GM21786 (cell line): Measurements from ENCODE around the gene ARHGEF39.

Experiments
- ATAC-seq: cut with Tn5 transposase; IDR thresholded peaks from one replicate; pipeline ENCODE4 v1.9.1; 2021; ENCODE audit not compliant: unreplicated experiment

Gene ARHGEF39

GRCh38 chr9:35664531-35665470, at the start of gene ARHGEF39:
Gene ARHGEF39, minus strand, starts transcription at chr9:35665195. Its CDS starts 26 bp downstream, at chr9:35665169.
- ATAC-seq = peak; percentile 76

GRCh38 chr9:35714123-35714522, 49.1 kb upstream of the ARHGEF39 start:
- no peak for ATAC-seq

- ATAC-seq = no peak
Observed at GRCh38 chr9:35713578-35713977, 48.6 kb upstream of the ARHGEF39 start.

- ATAC-seq = no peak
Observed at GRCh38 chr9:35712762-35713400, 47.9 kb upstream of the ARHGEF39 start.

- no peak for ATAC-seq
Observed at GRCh38 chr9:35711501-35712428, 46.8 kb upstream of the ARHGEF39 start.

- no peak for ATAC-seq
Observed at GRCh38 chr9:35710818-35711500, 46.0 kb upstream of the ARHGEF39 start.

GRCh38 chr9:35708146-35708545, 43.2 kb upstream of the ARHGEF39 start:
- ATAC-seq = no peak

GRCh38 chr9:35706951-35707350, 42.0 kb upstream of the ARHGEF39 start:
- no peak for ATAC-seq

GRCh38 chr9:35705836-35706430, 40.9 kb upstream of the ARHGEF39 start:
- no peak for ATAC-seq

- no peak for ATAC-seq
Observed at GRCh38 chr9:35705372-35705771, 40.4 kb upstream of the ARHGEF39 start.

- no peak for ATAC-seq
Observed at GRCh38 chr9:35703906-35704672, 39.1 kb upstream of the ARHGEF39 start.

- ATAC-seq = no peak
Observed at GRCh38 chr9:35702696-35703095, 37.7 kb upstream of the ARHGEF39 start.

- ATAC-seq = no peak
Observed at GRCh38 chr9:35700942-35701341, 35.9 kb upstream of the ARHGEF39 start.

GRCh38 chr9:35700031-35700430, 35.0 kb upstream of the ARHGEF39 start:
- no peak for ATAC-seq

- no peak for ATAC-seq
Observed at GRCh38 chr9:35698231-35698630, 33.2 kb upstream of the ARHGEF39 start.

GRCh38 chr9:35697486-35697885, 32.5 kb upstream of the ARHGEF39 start:
- ATAC-seq = no peak

- ATAC-seq = peak; percentile 80
Observed at GRCh38 chr9:35696520-35697215, 31.7 kb upstream of the ARHGEF39 start.

GRCh38 chr9:35695943-35696401, 31.0 kb upstream of the ARHGEF39 start:
- ATAC-seq = no peak
